Activated CD4-positive, alpha-beta T cell treated with anti-CD3 and anti-CD28 coated beads for 24 hours (primary cell): ENCODE results near the gene BNIP2.
"Not testable (repeated sequence)": the region's sequence is repeated elsewhere in the genome, so short reads cannot be mapped to it uniquely, and the experiment has no call there.

Source experiments
- DNase-seq, 2 donors: peaks; one replicate each; pipeline ENCODE4 v3.0.0-alpha.2; 2020; ENCODE audit warnings: low read depth in 2 of 2

The BNIP2 gene

GRCh38 chr15:59688423-59688781 is 718 bp downstream of the BNIP2 start:
- DNase-seq: no peak

DNA sequence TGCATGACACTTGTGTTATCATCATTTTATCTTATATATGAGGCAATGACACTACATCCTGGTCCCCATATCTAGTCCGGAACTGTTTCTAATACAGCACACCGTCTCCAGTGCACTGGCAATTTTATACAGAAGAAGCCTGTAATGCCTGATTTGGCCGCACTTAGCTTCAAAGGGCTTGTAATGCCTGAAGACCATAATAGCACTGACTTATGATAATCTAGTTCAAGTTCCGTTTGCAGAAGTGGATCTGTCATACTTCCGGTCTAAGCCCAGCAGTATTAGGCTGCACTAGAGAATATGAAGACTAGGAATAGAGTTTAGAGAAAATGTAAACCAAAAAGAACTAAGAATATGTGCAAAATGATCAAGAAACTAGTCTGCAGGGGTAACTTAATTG is 1.3 kb downstream of the BNIP2 start:
- no peak for DNase-seq

DNA sequence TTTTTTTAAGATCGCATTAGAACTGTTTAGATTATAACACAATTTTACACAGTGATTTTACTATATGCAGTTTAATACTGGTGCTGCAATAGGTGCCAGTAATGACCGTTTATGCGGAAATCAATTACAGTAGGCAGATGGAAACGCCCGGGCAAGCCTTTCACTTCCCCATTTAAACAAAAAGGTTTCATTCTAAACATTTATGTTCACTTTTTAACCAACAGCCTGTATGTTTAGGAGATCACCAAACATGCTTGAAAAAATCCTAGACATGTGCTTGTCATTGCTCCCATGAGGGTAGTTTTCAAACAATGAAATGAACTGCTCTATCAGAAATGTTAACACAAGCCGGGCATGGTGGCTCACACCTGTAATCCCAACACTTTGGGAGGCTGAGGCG is 2.7 kb downstream of the BNIP2 start:
- no peak for DNase-seq

DNA sequence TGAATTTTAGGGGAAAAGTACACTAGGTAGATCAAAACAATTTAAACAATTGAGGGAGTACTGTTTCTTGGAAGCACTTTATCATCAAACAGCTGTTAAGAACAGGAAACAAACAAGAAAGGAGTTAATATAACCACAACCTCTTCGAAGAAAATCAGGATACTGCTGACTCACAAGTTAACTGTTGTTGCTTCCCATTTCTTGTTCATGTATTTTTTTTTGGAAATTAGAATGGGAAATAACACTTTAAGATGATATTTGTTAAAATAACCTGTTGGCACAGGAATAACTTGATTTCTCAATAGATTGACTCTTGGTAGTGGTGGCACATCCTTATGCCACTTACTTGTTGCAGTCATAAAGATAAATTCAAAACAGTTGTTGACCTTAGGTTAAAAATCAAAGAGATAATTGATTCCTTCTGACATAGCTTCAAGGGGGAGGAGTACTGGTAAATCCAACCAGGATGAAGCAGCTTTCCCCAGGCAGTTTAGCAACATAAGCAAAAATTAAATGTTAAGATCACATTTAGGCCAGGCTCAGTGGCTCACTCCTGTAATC is 3.3 kb downstream of the BNIP2 start:
- DNase-seq: no peak

DNA sequence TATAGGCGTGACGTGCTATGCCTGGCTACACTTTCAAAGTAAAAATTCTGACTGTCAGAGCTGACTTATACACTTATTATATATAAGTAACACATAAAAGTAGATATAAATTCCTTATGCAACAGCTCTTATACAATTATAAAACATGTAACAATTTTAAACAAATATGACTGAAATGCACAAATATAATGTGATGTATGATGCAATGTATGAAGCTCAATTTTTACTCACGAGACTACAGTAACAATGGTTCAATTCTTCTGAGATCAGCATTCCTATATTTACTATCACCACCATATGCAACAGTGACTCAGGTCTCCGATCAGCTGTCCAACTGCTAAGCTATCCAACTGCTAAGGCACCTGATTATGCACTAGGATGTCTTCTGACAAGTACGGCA is 8.2 kb downstream of the BNIP2 start:
- no peak for DNase-seq

DNA sequence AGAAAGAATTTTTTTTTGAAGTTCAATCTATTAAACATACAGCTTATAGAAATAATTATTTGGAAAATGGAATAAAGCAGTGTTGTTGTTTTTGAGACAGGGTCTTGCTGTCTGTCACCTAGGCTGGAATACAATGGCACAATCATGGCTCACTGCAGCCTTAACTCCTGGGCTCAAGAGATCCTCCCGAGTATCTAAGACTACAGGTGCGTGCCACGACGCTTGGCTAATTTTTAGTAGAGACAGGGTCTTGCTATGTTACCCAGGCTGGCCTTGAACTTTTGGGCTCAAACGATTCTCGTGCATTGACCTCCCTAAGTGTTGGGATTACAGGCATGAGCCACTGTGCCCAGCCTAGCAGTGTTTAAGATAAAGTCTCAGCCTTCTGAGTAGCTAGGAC is 8.8 kb downstream of the BNIP2 start:
- no peak for DNase-seq

DNA sequence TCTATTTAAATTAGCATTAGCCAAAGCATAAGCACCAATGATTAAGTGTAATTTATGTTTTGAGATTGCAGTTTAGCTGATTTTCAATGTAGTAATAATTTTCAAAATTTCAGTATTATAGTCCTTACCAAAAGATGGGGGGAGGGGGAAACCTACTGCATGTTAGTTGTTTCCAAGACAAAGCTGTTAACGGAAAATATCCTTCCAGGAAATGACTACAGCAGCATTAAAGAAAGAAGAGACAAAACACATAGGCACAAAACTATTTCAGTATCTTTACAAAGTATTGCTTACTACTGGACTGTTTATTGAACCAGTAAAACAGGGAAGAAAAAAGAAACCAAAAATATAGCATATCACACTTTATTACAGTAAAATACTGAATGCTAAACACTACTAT is 10.5 kb downstream of the BNIP2 start:
- DNase-seq: no peak

- no peak for DNase-seq
Observed at GRCh38 chr15:59678172-59678571, 10.9 kb downstream of the BNIP2 start.

- DNase-seq: no peak
Observed at GRCh38 chr15:59676565-59676964, 12.6 kb downstream of the BNIP2 start.

- no peak for DNase-seq
Observed at GRCh38 chr15:59674361-59674877, 14.7 kb downstream of the BNIP2 start.

GRCh38 chr15:59668556-59668955 is 20.6 kb downstream of the BNIP2 start:
- DNase-seq: no peak

- no peak for DNase-seq
Observed at GRCh38 chr15:59662260-59662659, 26.9 kb downstream of the BNIP2 start.

GRCh38 chr15:59659366-59659765 is 29.8 kb downstream of the BNIP2 start:
- DNase-seq: no peak

DNA sequence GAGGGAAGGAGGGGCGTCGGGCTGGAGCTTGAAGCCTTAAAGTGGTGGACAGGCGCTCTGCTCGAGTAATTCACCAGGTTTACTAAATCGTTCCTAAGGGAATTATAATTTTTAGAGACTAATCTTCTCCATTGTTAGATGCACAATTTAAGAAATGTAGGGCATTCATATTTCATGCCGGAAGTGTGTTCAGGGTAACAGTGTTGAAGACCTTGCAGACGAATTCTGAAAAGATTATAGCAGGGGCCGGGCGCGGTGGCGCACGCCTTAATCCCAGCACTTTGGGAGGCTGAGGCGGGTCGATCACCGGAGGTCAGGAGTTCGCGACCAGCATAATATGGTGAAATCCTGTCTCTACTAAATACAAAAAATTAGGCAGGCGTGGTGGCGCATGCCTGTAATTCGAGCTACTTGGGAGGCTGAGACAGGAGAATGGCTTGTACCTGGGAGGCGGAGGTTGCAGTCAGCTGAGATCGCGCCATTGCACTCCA is 31.4 kb downstream of the BNIP2 start:
- DNase-seq: no peak

- peak; percentile 88 to 94 for DNase-seq
Observed at GRCh38 chr15:59656897-59657634, 32.1 kb downstream of the BNIP2 start, which contains the start of gene GTF2A2. GTF2A2 (minus strand) TSS chr15:59657515; CDS start chr15:59652277, 5,238 bp downstream.

GRCh38 chr15:59654046-59654445 is 35.1 kb downstream of the BNIP2 start:
- DNase-seq: no peak

GRCh38 chr15:59649603-59650002 is 39.5 kb downstream of the BNIP2 start:
- DNase-seq: no peak

GRCh38 chr15:59647085-59647484 is 42.0 kb downstream of the BNIP2 start:
- no peak for DNase-seq

DNA sequence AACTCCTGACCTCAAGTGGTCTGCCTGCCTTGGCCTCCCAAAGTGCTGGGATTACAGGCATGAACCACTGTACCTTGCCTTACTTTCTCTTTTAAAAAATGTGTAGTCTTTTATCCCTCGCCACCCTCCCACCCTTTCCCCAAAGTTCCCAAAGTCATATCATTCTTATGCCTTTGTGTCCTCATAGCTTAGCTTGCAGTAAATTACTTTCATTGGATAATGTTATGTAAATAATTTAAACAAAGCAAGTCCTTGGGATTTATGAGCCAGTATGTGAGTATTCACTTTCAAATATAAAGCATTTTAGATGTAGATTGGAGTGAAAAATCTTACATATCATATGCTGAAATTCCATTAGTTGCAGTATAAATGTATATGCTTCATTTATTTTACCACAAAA is 42.8 kb downstream of the BNIP2 start:
- DNase-seq: no peak

GRCh38 chr15:59645812-59646211 is 43.3 kb downstream of the BNIP2 start:
- DNase-seq: not testable (repeated sequence)

GRCh38 chr15:59644756-59645155 is 44.4 kb downstream of the BNIP2 start:
- no peak for DNase-seq

- no peak for DNase-seq
Observed at GRCh38 chr15:59642351-59642750, 46.8 kb downstream of the BNIP2 start.

GRCh38 chr15:59637507-59637906 is 51.6 kb downstream of the BNIP2 start:
- not testable (repeated sequence) for DNase-seq
